Stimulated activated effector memory CD8-positive, alpha-beta T cell treated with anti-CD3 and anti-CD28 coated beads, Interleukin-12 subunit alpha, Interleukin-12 subunit beta, amount 100 ng/mL, for 72 hours (primary cell): ENCODE data around the gene CNTN4.

Experiments
- ATAC-seq: fragments of 150-1000 bp; cut with Tn5 transposase; 2 replicates; pipeline ENCODE4 v1.10.0; 2021
- DNase-seq, 2 donors: peaks; one replicate each; pipeline ENCODE4 v3.0.0; 2021 to 2022; ENCODE audit warnings: low spot score in 2 of 2
- H3K27ac Mint-ChIP-seq: one replicate; pipeline ENCODE4 v1.8.0; 2022; ENCODE audit warnings: mild to moderate bottlenecking, mixed read lengths
- H3K36me3 Mint-ChIP-seq: one replicate; pipeline ENCODE4 v1.8.0; 2022; ENCODE audit warnings: mild to moderate bottlenecking, mixed read lengths
- H3K4me1 Mint-ChIP-seq: one replicate; pipeline ENCODE4 v1.8.0; 2022; ENCODE audit warnings: mixed read lengths
- H3K4me3 Mint-ChIP-seq: one replicate; pipeline ENCODE4 v1.8.0; 2022; ENCODE audit warnings: mild to moderate bottlenecking, mixed read lengths
- H3K9me3 Mint-ChIP-seq: one replicate; pipeline ENCODE4 v1.8.0; 2022; ENCODE audit warnings: mixed read lengths

CNTN4 gene

GRCh38 chr3:2656806-2657777, 558.4 kb downstream of the CNTN4 start:
- no peaks in the 10 kb centered on the region for H3K4me1 Mint-ChIP-seq
- no peak overlapping the region for H3K27ac Mint-ChIP-seq
- ATAC-seq = no peak
- H3K9me3 Mint-ChIP-seq = no peaks in the 10 kb centered on the region
- H3K36me3 Mint-ChIP-seq = no peaks in the 10 kb centered on the region
- DNase-seq = no peak
- no peak overlapping the region for H3K4me3 Mint-ChIP-seq

- ATAC-seq = no peak
- no peaks in the 10 kb centered on the region for H3K9me3 Mint-ChIP-seq
- no peaks in the 10 kb centered on the region for H3K36me3 Mint-ChIP-seq
Observed at GRCh38 chr3:2657971-2658370, 559.3 kb downstream of the CNTN4 start.

GRCh38 chr3:2659896-2660295, 561.2 kb downstream of the CNTN4 start:
- no peaks in the 10 kb centered on the region for H3K9me3 Mint-ChIP-seq
- H3K4me1 Mint-ChIP-seq = no peaks in the 10 kb centered on the region
- no peak overlapping the region for H3K27ac Mint-ChIP-seq
- DNase-seq = no peak
- H3K4me3 Mint-ChIP-seq = no peak overlapping the region
- no peak for ATAC-seq
- H3K36me3 Mint-ChIP-seq = no peaks in the 10 kb centered on the region

More at GRCh38 chr3:2657971-2658370, 559.3 kb downstream of the CNTN4 start:
- H3K27ac Mint-ChIP-seq = no peak overlapping the region
- no peak overlapping the region for H3K4me3 Mint-ChIP-seq
- no peak for DNase-seq
- no peaks in the 10 kb centered on the region for H3K4me1 Mint-ChIP-seq

DNA sequence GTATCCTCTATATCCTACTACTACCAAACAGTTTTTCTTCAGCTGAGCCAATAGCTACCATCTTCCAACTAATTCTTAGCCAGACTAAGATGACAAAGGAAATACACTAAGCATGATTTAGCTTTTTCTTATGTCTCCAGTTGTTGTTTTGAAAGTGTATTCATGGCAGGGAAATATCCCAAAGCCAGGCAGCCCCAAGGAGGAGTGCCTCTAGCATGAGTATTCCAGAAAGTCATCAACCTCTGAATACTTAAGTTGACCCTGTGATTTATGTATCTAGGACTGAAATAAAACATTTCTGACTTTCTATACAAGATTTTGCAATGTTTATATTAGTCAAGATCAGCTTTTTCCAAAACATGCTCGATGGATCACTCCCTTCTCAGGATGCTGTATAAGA, 562.4 kb downstream of the CNTN4 start:
- Mint-ChIP-seq H3K9me3 (no peaks in the 10 kb centered on the region), H3K27ac (no peak overlapping the region), H3K36me3 (no peaks in the 10 kb centered on the region), H3K4me3 (no peak overlapping the region), H3K4me1 (no peaks in the 10 kb centered on the region)
- ATAC-seq = no peak
- DNase-seq = no peak

DNA sequence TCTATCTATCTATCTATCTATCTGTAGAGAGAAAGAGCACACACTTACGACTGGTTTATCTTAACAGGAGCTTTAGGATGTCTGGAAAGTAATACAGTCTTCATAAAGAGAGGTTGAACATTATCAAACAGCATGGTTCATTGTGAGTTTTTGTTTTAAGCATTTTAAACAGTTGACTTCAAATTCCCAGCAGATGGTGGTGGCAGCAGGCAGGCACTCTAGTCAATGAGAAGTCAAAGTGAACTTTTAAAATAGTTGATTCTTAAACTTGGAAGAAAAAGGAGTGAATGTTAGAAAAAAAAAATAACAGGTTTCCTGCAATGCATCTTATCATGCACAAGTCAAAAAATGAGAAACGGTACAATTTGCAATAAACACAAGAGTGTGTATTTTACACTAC, 578.8 kb downstream of the CNTN4 start:
- H3K27ac Mint-ChIP-seq = no peak overlapping the region
- H3K9me3 Mint-ChIP-seq = no peaks in the 10 kb centered on the region
- H3K4me3 Mint-ChIP-seq = no peak overlapping the region
- no peak for ATAC-seq
- H3K36me3 Mint-ChIP-seq = no peaks in the 10 kb centered on the region
- no peak for DNase-seq
- H3K4me1 Mint-ChIP-seq = no peaks in the 10 kb centered on the region

DNA sequence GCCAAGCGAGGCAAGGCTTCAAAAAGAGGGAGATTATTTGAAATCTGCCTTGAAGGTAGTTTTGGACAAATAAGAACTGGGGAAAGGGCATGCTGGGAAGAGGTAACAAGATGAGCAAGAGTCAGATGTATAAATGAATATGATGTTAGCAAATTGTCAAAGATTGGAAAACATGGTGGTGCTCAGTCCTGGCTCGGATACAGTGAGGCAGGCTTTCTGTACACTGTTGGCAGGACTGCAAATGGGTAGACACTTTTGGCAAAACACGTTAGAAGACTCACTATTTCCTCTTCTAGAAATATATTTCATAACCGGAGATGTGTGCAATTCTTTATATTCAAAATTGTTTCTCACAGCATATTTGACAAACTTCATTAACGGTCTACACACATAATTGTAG, 581.6 kb downstream of the CNTN4 start:
- H3K27ac Mint-ChIP-seq = no peak overlapping the region
- H3K9me3 Mint-ChIP-seq = no peaks in the 10 kb centered on the region
- no peak for DNase-seq
- no peak overlapping the region for H3K4me3 Mint-ChIP-seq
- H3K4me1 Mint-ChIP-seq = no peaks in the 10 kb centered on the region
- no peak for ATAC-seq
- no peaks in the 10 kb centered on the region for H3K36me3 Mint-ChIP-seq

GRCh38 chr3:2684046-2684445, 585.4 kb downstream of the CNTN4 start:
- Mint-ChIP-seq H3K36me3 (no peaks in the 10 kb centered on the region), H3K4me3 (no peak overlapping the region), H3K27ac (no peak overlapping the region), H3K4me1 (no peaks in the 10 kb centered on the region), H3K9me3 (no peaks in the 10 kb centered on the region)
- no peak for ATAC-seq
- DNase-seq = no peak

GRCh38 chr3:2686816-2687502, 588.3 kb downstream of the CNTN4 start:
- H3K36me3 Mint-ChIP-seq = no peaks in the 10 kb centered on the region
- H3K4me1 Mint-ChIP-seq = no peaks in the 10 kb centered on the region
- no peak overlapping the region for H3K27ac Mint-ChIP-seq
- ATAC-seq = no peak
- no peaks in the 10 kb centered on the region for H3K9me3 Mint-ChIP-seq
- H3K4me3 Mint-ChIP-seq = no peak overlapping the region
- no peak for DNase-seq

DNA sequence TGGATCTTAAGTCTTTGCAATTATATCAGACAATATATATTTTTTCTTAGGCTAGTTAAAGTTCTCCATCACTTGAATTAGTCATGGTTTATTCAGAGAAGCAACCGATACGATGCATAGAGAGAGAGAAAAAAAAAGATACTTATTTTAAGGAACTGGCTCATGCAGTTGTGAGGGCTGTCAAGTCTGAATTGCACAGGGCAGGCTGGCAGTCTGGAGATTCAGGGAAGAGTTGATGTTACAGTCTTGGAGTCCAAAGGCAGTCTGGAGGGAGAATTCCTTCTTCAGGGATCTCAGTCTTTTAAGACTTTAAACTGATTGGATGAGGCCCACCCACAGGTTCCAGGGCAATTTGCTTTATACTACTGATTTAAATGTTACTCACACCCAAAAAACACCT, 598.9 kb downstream of the CNTN4 start:
- Mint-ChIP-seq H3K36me3 (no peaks in the 10 kb centered on the region), H3K4me1 (no peaks in the 10 kb centered on the region), H3K27ac (no peak overlapping the region), H3K4me3 (no peak overlapping the region), H3K9me3 (no peaks in the 10 kb centered on the region)
- ATAC-seq (no peak), DNase-seq (no peak)

DNA sequence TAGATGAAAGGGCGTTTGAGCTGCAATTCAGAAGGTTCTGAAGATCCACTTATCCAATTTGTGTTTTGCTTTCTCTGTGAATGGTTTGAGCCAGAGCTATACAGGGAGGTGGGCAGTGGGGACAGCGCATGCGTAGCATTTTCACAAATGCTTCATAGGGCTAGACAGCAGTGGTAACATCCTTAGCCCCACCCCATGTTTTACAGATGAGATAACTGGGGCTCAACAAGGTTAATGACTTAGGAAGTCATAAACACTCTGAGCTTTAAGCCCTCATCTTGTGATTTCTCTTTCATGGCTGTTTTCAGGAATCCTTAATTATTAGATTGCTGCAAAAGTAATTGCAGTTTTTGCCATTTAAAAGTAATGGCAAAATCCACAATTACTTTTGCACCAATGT, 602.8 kb downstream of the CNTN4 start:
- Mint-ChIP-seq H3K4me1 (no peaks in the 10 kb centered on the region), H3K4me3 (no peak overlapping the region), H3K27ac (no peak overlapping the region), H3K9me3 (no peaks in the 10 kb centered on the region), H3K36me3 (no peaks in the 10 kb centered on the region)
- no peak for DNase-seq
- no peak for ATAC-seq

DNA sequence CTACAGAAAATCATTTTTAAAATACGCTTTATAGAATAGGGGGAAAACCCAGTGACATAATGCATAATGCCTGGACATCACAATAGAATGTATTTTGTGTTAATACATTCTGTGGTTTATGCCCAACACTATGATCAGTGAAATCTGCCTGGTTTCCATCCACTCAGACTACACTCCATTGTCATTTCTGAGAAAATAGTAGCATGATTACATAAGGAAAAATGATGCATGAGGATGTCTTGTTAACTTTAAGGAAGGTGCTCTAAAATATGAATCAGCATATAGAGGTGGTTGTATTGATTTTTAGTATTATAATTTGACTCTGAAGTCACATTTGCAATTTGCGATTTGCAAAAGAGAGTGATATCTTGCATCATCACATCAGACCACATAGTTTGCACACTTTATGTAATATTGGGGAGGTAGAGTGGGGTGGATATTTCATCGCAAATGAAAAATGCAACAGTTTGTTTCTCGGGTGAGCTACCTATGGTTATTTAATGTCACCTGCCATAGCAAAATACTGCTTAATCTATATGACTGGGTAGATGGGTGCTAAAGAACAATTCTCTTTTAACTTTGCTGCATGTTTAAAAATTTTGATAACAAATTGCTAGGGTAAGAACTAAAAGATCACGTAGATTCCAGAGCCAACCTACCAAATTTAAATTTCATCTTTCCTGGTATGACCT, 607.6 kb downstream of the CNTN4 start:
- Mint-ChIP-seq H3K4me1 (no peaks in the 10 kb centered on the region), H3K4me3 (no peak overlapping the region), H3K36me3 (no peaks in the 10 kb centered on the region), H3K9me3 (no peaks in the 10 kb centered on the region), H3K27ac (no peak overlapping the region)
- no peak for DNase-seq
- ATAC-seq = peak; percentile 52

GRCh38 chr3:2706836-2707210, 608.2 kb downstream of the CNTN4 start:
- Mint-ChIP-seq H3K9me3 (no peaks in the 10 kb centered on the region), H3K27ac (no peak overlapping the region), H3K36me3 (no peaks in the 10 kb centered on the region), H3K4me1 (no peaks in the 10 kb centered on the region), H3K4me3 (no peak overlapping the region)
- DNase-seq = no peak
- ATAC-seq = no peak

- Mint-ChIP-seq H3K9me3 (no peaks in the 10 kb centered on the region), H3K27ac (no peak overlapping the region), H3K4me3 (no peak overlapping the region), H3K4me1 (no peaks in the 10 kb centered on the region), H3K36me3 (no peaks in the 10 kb centered on the region)
- no peak for ATAC-seq
- no peak for DNase-seq
Observed at GRCh38 chr3:2711081-2711480, 612.4 kb downstream of the CNTN4 start.

- DNase-seq (no peak), ATAC-seq (no peak)
- no peaks in the 10 kb centered on the region for H3K9me3 Mint-ChIP-seq
- no peaks in the 10 kb centered on the region for H3K36me3 Mint-ChIP-seq
- H3K27ac Mint-ChIP-seq = no peak overlapping the region
- no peaks in the 10 kb centered on the region for H3K4me1 Mint-ChIP-seq
- H3K4me3 Mint-ChIP-seq = no peak overlapping the region
Observed at GRCh38 chr3:2713923-2714322, 615.3 kb downstream of the CNTN4 start.

- Mint-ChIP-seq H3K36me3 (no peaks in the 10 kb centered on the region), H3K9me3 (no peaks in the 10 kb centered on the region), H3K27ac (no peak overlapping the region), H3K4me3 (no peak overlapping the region), H3K4me1 (no peaks in the 10 kb centered on the region)
- no peak for DNase-seq
- ATAC-seq = no peak
Observed at GRCh38 chr3:2714834-2715233, 616.2 kb downstream of the CNTN4 start.
